ENCODE measurements around the gene RAD51AP1.
A peak's percentile ranks its signal among the peaks of the same experiment; 100 is the strongest.

The RAD51AP1 gene

GRCh38 chr12:4586500-4586899 lies 47.8 kb downstream of the RAD51AP1 start:
- no peak for TF ChIP-seq CTCF (conservative IDR thresholded peaks at IDR 0.05; ENCODE audit: control insufficient read depth, insufficient read depth, low read depth, low read length)
- no peak for DNase-seq (ENCODE audit: low read depth)
- H3K4me3 ChIP-seq (ENCODE audit: control insufficient read depth, low read depth, low read length), result no peak overlapping the region

- no peak for DNase-seq (ENCODE audit: low read depth)
- TF ChIP-seq CTCF (conservative IDR thresholded peaks at IDR 0.05; ENCODE audit: control insufficient read depth, insufficient read depth, low read depth, low read length), result no peak
- H3K4me3 ChIP-seq (ENCODE audit: control insufficient read depth, low read depth, low read length), result no peak overlapping the region
Observed at GRCh38 chr12:4587108-4587507, 48.4 kb downstream of the RAD51AP1 start.

GRCh38 chr12:4588916-4589315 lies 50.2 kb downstream of the RAD51AP1 start:
- no peak for DNase-seq (ENCODE audit: low read depth)
- no peak overlapping the region for H3K4me3 ChIP-seq (ENCODE audit: control insufficient read depth, low read depth, low read length)
- TF ChIP-seq CTCF (conservative IDR thresholded peaks at IDR 0.05; ENCODE audit: control insufficient read depth, insufficient read depth, low read depth, low read length), result no peak

GRCh38 chr12:4589941-4590340 lies 51.3 kb downstream of the RAD51AP1 start:
- DNase-seq (ENCODE audit: low read depth), result peak; percentile 41
- H3K4me3 ChIP-seq (ENCODE audit: control insufficient read depth, low read depth, low read length), result no peak overlapping the region

GRCh38 chr12:4591180-4591687 lies 52.5 kb downstream of the RAD51AP1 start:
- no peak for DNase-seq (ENCODE audit: low read depth)
- no peak overlapping the region for H3K4me3 ChIP-seq (ENCODE audit: control insufficient read depth, low read depth, low read length)
- TF ChIP-seq CTCF (conservative IDR thresholded peaks at IDR 0.05; ENCODE audit: control insufficient read depth, insufficient read depth, low read depth, low read length), result no peak

More at GRCh38 chr12:4589941-4590340, 51.3 kb downstream of the RAD51AP1 start:
- TF ChIP-seq CTCF (conservative IDR thresholded peaks at IDR 0.05; ENCODE audit: control insufficient read depth, insufficient read depth, low read depth, low read length), result no peak

GRCh38 chr12:4595881-4596280 lies 57.2 kb downstream of the RAD51AP1 start:
- no peak overlapping the region for H3K4me3 ChIP-seq (ENCODE audit: control insufficient read depth, low read depth, low read length)
- TF ChIP-seq CTCF (conservative IDR thresholded peaks at IDR 0.05; ENCODE audit: control insufficient read depth, insufficient read depth, low read depth, low read length), result no peak
- DNase-seq (ENCODE audit: low read depth), result no peak

- no peak for DNase-seq (ENCODE audit: low read depth)
Observed at GRCh38 chr12:4603421-4603820, 64.7 kb downstream of the RAD51AP1 start.

More at GRCh38 chr12:4603421-4603820, 64.7 kb downstream of the RAD51AP1 start:
- TF ChIP-seq CTCF (conservative IDR thresholded peaks at IDR 0.05; ENCODE audit: control insufficient read depth, insufficient read depth, low read depth, low read length), result no peak
- no peak overlapping the region for H3K4me3 ChIP-seq (ENCODE audit: control insufficient read depth, low read depth, low read length)
